Astrocyte (in vitro differentiated cells and primary cell): ENCODE data around the gene SDHAF1.

ENCODE experiments used
- EZH2 ChIP-seq: IDR thresholded peaks from 2 replicates; pipeline ENCODE4 v1.6.1; 2012; ENCODE audit warnings: mild to moderate bottlenecking, low read length, inconsistent platforms; ENCODE audit not compliant: insufficient read depth
- TF ChIP-seq, protein P1 (sequence below): IDR thresholded peaks from 2 replicates; pipeline ENCODE4 v1.5.1; 2011; ENCODE audit warnings: low read depth, mild to moderate bottlenecking, inconsistent platforms, low read length, moderate library complexity; ENCODE audit not compliant: insufficient read depth

DNA sequence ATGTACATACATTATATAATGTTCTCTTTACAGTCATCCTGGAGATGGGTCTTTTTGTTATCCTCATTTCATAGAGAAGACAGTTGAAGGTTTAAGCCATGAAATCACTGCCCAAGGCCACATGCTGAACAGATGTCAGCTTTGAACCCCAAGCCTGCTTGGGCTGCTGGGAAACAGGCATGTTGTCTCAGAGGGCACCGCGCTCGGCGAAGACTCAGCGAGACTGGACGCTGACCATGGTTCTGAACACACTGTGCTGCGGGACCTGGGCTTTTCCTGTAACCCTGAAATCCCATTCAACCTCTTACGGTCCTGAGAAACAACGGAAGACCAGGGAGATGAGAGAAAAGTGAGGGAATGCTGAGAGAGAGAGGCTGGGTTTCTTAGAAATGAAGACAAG is 31.5 kb upstream of the SDHAF1 start:
- TF ChIP-seq, protein P1, sequence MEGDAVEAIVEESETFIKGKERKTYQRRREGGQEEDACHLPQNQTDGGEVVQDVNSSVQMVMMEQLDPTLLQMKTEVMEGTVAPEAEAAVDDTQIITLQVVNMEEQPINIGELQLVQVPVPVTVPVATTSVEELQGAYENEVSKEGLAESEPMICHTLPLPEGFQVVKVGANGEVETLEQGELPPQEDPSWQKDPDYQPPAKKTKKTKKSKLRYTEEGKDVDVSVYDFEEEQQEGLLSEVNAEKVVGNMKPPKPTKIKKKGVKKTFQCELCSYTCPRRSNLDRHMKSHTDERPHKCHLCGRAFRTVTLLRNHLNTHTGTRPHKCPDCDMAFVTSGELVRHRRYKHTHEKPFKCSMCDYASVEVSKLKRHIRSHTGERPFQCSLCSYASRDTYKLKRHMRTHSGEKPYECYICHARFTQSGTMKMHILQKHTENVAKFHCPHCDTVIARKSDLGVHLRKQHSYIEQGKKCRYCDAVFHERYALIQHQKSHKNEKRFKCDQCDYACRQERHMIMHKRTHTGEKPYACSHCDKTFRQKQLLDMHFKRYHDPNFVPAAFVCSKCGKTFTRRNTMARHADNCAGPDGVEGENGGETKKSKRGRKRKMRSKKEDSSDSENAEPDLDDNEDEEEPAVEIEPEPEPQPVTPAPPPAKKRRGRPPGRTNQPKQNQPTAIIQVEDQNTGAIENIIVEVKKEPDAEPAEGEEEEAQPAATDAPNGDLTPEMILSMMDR = no peak
- TF ChIP-seq EZH2 = no peak
